Daoy (cell line): ENCODE measurements around the gene TMEM222. TPM values are rescaled to one million over a fixed set of nuclear protein-coding genes. Genes with fewer than 3 reads are reported as not detected.
"Not testable (repeated sequence)": the region's sequence is repeated elsewhere in the genome, so short reads cannot be mapped to it uniquely, and the experiment has no call there.

ENCODE experiments used
- DNase-seq: peaks from one replicate; pipeline ENCODE4 v3.0.0-alpha.2; 2015; ENCODE audit warnings: low read depth
- total RNA-seq: library from RNA; depleted of rRNA; stranded (reverse); fragments of >200 nt; shearing (Covaris generic); gene quantifications from 2 replicates; pipeline ENCODE4 v1.2.3, GENCODE V29; 2014; rRNA removed

Gene TMEM222, protein sequence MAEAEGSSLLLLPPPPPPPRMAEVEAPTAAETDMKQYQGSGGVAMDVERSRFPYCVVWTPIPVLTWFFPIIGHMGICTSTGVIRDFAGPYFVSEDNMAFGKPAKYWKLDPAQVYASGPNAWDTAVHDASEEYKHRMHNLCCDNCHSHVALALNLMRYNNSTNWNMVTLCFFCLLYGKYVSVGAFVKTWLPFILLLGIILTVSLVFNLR
- 54.9 and 65.0 TPM in 2 replicates for total RNA-seq

DNA sequence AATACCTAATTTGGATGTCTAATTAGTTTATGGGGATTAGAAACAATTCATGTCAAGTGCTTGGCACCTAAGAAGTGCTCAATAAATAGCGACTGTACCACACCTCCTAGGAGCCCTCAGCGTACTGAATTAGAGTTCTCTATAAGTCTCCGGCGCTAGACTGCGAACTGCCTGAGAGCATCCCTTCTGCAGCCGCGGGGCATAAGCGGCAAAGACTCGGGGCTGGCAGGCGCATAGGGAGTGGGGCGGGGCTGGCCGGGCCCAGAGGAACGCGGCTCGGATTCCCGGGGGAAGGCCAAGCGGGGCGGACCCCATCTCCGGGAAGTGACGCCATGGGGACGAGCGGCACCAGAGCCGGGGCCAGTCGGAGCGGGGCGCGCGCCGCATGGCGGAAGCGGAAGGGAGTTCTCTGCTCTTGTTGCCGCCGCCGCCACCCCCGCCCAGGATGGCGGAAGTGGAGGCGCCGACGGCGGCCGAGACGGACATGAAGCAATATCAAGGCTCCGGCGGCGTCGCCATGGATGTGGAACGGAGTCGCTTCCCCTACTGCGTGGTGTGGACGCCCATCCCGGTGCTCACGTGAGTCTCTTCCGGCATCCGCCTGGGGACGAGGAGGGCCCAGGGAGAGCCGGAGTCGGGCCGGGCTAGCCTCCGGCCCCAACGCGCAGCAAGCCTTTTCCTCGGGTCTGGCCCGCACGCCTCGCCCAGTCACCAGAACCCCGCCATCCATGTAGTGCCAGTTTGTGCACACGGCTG, at the start of gene TMEM222:
Gene TMEM222, plus strand, starts transcription at position 351 of the 756 bp plus-strand sequence. Its CDS starts 35 bp downstream, at position 386.
- peak; percentile 99 for DNase-seq

DNA sequence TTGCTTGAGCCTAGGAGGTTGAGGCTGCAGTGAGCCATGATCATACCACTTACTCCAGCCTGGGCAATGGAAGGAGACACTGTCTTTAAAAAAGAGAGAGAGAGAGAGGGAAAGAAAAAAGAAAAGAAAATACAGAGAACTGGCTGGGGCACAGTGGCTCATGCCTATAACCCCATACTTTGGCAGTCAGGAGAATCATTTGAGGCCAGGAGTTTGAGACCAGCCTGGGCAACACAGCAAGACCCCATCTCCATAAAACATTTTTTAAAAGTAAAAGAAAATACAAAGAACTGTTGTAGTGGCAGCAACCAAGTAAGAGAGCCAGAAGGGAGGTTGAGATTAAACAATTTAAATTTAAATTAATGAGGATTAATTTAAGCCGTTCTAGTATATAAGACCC, 47.8 kb upstream of the TMEM222 start:
- DNase-seq: no peak

DNA sequence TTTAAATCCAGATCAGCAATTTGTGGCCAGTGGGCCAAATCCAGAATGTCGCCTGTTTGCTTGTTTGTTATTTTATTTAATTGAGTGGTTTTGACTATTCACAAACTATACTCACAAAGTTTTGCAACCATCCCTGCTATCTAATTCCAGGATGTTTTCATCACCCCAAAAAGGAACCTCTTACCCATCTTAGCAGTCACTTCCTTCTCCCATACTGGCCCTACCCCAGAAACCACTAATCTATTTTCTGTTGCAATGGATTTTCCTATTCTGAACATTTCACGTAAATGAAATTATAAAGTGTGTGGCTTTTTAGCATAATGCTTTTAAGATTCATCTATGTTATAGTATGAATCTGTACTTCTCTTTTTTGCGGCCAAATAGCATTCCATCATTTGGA, 46.3 kb upstream of the TMEM222 start:
- no peak for DNase-seq

DNA sequence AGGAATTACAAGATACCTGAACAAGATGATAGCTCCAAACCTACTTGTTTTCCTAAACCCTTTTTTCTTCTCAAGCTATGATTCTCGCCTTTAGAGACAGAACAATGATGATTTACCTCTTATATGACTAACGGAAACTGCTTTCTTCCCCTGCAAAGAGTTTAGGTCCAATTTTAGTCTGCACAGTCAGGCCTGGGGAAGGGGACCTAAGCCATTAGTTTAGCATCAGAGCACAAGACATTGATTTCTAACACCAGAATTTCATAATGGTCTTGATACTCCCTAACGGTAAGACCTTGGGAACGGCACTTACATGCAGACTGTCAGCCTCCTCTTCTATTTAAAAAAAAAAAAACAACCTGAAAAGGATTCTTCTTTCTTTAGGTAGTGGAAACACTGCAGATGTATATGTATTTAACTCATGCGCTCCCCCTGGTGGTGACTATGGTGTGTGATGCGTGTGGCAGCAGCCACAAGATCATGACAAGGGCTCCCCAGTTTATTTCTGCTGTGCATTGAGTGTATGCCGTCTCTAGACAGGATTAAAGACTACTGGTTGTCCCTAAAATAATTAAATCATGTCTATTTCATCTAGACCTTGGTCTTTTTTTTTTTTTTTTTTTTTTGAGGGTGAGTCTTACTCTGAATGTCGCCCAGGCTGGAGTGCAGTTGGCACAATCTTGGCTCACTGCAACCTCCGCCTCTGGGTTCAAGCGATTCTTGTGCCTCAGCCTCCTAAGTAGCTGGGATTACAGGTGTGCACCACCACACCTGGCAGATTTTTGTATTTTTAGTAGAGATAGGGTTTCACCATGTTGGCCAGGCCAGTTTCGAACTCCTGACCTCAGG, 37.3 kb upstream of the TMEM222 start:
- peak; percentile 76 for DNase-seq

DNA sequence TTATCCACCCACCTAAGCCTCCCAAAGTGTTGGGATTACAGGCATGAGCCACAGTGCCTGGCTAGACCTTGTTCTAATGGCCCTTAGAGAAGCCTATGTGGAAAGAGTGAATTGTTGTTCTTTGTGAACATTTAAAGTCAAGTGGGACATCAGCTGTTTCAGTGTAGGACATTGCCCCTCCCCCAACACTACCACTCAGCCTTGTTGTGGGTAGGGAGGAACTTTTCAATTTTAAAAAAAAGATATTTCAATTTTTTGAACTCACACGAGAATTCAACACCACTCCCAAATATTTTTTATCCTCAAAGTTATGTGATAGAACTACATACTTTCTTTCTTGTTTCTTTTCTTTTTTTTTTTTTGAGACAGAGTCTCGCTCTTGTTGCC, 36.7 kb upstream of the TMEM222 start:
- DNase-seq: no peak

DNA sequence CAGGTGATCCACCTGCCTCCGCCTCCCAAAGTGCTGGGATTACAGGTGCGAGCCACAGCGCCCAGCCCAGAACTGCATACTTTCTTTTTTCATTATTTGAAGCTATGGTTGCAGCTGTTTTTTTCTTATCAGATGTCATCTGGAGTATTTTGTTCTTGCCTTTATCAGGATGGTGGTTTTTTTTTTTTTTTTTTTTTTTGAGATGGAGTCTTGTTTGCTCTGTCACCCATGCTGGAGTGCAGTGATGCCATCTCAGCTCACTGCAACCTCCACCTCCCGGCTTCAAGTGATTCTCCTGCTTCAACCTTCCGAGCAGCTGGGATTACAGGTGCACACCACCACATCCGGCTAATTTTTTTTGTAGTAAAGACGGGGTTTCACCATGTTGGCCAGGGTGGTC, 36.1 kb upstream of the TMEM222 start:
- DNase-seq: not testable (repeated sequence)

DNA sequence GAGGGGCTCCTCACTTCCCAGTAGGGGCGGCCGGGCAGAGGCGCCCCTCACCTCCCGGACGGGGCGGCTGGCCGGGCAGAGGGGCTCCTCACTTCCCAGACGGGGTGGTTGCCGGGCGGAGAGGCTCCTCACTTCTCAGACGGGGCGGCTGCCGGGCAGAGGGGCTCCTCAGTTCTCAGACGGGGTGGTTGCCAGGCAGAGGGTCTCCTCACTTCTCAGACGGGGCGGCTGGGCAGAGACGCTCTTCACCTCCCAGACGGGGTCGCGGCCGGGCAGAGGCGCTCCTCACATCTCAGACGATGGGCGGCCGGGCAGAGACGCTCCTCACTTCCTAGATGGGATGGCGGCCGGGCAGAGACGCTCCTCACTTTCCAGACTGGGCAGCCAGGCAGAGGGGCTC, 32.8 kb upstream of the TMEM222 start:
- DNase-seq: not testable (repeated sequence)

DNA sequence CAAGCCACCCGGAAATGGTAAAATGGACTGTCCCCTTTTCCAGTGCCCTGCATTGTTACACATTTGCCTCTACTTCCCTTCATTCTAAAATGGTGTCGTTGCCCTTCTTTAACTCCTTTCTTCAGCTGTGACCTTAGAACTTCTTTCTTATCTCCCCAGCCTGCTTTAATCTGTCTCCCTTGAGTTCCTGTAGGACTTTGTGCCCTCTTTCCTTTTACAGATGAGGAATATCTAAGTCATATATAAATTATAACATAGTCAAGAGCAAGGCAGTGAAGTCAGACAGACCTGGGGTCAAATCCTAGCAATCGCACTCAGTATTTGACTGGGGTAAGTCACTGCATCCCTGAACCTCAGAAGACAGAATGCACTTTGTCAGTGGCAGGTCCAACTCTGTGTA, 31.4 kb upstream of the TMEM222 start:
- no peak for DNase-seq

DNA sequence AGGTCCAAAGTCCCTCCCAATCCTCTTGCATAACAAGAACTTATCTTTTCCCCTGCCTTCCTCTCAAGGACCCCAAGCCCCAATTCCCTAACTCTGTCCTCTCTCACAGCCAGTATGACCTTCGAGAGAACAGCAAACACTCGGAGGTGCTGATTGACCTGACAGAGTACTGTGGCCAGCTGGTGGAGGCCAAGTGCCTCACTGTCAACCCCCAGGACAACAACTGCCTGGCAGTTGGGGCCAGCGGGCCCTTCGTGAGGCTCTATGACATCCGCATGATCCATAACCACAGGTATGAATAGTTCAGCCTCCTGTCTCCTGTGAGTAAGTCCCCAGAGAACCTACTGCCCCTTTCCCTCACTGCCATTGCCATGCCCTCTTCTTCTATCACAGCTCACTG, 29.9 kb upstream of the TMEM222 start:
- DNase-seq: peak; percentile 44

DNA sequence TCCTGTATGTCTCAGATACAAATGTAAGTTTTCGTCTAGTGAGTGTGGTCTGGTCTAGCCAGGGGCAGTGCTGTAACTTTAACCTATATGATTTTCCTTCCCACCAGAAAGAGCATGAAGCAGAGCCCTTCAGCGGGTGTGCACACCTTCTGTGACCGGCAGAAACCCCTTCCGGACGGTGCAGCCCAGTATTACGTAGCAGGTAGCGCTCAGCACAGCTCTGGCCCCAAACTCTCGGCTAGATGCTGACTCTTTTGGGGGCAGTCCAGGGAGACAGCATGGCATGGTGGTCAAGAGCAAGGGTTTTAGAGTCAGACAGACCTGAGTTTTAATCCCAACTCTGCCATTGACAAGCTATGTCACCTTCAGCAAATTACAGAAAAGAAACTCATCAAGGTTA, 28.0 kb upstream of the TMEM222 start:
- no peak for DNase-seq

DNA sequence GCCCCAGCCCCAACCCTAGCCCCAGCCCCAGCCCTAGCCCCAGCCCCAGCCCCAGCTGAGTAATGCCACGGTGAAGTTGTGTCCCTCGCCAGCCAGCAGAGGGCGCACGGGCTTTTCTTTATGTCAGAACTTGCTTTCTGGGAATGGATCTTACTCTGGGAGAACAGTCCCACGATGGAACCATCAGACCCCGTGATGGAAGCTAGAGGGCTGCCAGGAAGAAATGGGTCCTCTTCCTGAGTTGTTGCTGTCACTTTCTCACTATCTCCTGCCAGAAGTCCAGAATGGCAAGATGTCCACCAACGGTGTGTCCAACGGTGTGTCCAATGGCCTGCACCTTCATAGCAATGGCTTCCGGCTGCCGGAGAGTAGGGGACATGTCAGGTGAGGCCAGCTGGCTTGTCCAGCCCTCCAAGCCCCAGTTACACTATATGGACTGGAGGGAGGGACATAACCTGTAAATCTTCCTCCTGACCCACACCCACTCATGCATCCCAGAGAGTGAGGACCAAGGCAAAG, 25.1 kb upstream of the TMEM222 start:
- DNase-seq: peak; percentile 55

DNA sequence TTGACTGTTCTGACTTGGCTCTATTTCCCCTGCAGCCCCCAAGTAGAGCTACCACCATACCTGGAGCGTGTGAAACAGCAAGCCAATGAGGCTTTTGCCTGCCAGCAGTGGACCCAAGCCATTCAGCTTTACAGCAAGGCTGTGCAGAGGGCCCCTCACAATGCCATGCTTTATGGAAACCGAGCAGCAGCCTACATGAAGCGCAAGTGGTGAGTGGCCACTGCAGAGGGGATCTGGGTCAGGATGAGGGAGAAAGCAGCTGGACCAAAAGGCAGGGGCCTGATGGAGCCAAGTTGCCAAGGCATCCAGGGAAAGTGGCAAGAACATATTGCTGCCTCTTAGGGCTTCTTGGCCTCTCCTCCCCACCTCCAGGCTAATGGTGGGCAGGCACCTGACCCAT, 24.1 kb upstream of the TMEM222 start:
- DNase-seq: no peak

DNA sequence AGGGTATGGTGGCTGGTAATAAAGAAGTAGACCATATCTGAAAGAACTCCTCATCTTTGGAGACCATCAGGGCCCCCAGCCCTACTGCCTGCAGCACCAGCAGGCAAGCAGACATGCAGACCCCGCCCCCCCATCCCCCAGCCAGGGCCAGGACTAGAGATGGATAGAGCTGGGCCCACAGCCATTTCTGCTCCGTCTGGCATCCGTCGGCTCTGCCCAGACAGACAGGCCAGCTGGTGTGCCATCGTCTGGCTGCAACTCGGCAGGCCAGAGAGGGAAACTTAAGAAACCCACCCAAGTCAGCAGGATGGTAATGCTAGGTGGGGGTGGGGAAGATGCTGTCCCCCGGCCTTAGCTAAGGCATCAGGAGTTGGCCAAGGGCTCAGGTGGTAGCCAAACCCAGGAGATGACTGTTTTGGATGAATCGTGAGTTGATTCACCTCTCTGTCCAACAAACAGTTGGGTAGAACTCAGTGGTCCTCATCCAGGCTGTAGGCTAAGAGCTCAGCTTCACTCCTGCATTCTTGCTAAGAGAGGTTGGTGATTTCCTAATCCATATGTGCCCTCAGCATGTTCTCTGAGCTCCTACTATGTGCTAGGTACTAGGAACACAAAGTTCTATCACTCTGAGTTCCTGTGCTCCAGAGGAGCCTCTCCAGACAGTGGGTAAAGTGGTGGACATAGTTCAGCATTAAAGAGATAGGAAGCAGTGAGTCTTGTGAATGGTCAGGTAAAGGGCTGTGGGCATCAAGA, 23.2 kb upstream of the TMEM222 start:
- no peak for DNase-seq

DNA sequence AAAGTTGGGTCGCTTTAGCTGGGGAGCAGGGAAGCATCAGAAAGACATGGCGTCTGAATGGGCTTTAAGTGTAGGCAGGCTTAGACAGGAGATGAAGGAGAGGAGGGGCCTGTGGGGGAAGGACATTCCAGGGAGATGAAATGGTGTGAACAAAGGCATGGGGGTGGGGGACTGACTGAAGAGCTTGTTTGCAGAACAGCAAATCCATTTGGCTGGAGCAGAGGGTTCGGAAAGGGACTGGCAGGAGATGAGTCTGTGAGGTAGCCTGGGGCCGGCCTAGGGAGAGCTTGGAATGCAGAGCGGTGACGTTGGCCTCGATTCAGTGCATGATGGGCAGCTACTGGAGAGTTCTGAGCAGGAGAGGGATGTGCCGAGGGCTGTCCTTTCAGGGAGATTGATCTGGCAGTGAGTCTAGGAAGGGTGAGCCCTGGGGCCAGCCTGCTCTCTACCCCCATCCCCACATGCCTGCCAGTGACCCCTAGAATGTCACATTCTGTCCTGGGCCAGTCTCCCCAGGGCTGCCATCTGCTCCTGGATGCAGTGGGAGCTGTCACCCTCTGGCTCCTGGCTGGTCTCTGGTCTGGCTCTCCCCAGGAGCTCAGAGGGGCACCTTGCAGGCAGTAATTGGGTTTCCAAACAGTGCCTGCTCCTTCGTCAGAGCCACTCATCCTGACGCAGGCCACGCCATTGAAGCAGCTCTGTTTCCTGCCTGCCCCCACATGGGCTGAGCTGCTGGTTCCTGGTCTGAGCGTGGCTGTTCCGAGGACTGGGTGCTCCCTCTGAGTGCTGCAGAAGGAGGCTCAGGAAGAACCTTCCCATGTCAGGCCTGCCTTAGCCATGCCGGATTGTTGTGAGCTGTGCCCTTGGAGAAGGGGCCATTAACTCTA, 22.3 kb upstream of the TMEM222 start:
- peak; percentile 92 for DNase-seq

DNA sequence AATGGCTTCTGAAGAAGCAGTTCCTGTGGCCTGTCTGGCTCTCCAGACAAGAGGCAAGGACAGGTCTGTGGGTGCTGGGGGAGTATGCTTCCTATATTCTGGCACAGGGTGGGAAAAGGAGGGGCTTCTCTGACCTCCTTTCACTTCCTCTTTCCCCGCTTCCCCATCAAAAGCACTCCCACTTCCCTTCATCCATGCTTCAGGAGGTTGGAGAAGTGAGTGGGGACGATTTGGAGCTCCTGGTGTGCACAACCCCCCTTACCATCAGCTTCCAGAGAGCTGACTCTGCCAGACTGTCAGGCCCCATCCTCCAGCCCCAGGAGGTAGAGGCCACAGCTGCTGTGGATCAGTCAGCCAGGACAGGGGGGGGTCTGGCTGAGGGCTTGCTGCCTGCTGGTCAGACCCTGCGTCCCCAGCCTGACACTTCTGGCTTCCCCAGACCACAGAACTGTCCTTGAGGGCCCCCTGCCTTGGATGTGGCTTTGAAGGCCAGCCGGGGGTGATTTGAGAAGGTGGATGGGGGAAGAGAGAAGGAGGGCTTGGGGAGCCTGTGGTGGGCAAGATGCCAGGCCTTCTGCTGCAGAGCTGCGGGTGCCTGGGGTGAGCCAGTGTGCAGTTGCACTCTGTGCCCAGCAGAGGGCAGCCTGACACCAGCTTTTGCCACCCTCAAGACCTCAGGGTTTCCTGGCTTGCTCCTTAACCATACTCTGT, 21.5 kb upstream of the TMEM222 start:
- peak; percentile 90 for DNase-seq

DNA sequence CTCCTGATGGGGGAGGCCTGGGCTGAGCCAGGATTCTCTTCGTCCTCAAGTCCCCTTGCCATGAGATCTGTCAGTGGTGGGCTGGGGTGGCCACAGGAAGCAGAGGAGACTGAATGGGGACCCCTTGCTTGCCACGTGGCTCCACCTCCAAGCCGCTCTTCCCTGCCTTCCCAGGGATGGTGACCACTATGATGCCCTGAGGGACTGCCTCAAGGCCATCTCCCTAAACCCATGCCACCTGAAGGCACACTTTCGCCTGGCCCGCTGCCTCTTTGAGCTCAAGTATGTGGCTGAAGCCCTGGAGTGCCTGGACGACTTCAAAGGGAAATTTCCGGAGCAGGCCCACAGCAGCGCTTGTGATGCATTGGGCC, 20.9 kb upstream of the TMEM222 start:
- DNase-seq: no peak

DNA sequence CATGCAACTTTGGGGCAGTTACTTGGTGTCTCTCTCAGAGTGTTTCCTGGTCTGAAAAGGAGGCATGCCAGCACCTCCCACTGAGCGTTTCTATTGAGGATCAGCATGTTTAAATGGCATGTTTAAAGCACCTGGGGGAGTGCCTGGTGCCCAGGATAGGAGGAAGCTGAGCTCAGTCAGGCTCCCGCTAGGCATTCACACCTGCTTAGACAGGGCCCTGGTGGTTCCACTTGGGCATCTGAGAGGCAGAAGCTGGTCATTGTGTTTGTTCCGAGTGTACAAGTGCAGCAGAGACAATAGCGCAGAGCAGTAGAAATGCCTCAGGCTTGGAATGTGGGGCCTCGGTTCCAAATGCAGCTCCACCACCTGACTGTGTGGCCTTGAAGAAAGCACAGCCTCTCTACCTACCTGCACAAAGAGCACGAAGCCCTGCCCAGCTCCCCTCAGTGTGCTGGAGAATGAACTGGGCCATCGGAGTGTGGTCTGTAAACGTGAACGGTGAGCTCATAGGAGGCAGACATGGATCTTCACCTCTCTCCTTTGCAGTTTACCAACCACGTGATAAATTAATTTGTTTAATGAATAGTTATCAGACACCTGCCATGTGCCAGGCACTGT, 20.3 kb upstream of the TMEM222 start:
- no peak for DNase-seq

DNA sequence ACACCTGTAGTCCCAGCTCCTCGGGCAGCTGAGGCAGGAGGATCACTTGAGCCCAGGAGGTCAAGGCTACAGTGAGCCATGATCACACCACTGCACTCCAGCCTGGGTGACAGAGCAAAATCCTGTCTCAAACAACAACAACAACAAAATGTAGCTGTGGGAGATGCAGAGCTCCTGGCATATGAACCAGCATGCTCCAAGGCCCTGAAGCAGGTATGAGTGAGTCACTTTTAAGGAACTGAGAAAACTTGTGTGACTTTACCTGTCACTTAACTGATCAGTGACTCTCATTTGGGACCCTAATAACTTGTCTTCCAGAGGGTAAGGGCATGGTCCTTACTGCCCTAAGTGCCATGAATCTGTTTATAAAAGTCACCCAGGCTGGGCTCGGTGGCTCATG, 19.4 kb upstream of the TMEM222 start:
- DNase-seq: no peak

DNA sequence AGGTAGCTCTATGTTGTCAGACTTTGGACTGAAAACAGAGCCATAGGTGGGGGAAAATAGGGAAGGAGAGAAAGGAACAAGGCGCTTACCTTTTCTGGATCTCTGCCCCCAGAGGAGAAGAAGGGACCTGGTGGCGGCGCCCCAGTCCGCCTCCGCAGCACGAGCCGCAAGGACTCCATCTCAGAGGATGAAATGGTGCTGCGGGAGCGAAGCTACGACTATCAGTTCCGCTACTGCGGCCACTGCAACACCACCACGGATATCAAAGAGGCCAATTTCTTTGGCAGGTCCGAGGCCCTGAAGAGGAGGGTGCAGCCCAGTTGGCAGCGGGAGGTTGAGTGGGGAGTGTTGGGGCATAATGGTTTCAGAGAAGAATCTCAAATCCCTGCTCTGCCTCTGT, 18.5 kb upstream of the TMEM222 start:
- DNase-seq: no peak

DNA sequence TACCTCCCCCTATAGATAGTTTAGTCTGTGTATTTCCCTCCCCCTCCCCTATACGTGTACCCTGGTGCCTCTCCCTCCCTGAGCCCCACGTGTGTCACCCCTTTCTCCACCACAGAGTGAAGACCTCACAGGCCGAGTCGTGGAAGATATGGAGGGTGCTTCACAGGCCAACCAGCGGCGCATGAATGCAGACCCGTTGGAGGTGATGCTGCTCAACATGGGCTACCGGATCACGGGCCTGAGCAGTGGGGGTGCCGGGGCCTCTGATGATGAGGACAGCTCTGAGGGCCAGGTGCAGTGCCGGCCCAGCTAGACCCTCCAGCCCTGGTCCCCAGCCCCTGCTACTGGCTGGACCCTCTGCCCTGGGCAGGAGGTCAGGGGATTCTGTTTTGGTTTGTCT, 15.9 kb upstream of the TMEM222 start:
- no peak for DNase-seq
